Smooth muscle cell of the brain vasculature (primary cell): Measurements from ENCODE around the gene CTCFL.
"Not testable (repeated sequence)": the region's sequence is repeated elsewhere in the genome, so short reads cannot be mapped to it uniquely, and the experiment has no call there.

Source experiments
- DNase-seq: peaks from one replicate; pipeline ENCODE4 v3.0.0-alpha.2; 2012; ENCODE audit warnings: low read depth, low spot score

CTCFL gene

GRCh38 chr20:57480444-57481160, 44.3 kb downstream of the CTCFL start:
- DNase-seq: no peak

- DNase-seq: no peak
These were observed 45.7 kb downstream of the CTCFL start for GRCh38 chr20:57479196-57479595.

DNA sequence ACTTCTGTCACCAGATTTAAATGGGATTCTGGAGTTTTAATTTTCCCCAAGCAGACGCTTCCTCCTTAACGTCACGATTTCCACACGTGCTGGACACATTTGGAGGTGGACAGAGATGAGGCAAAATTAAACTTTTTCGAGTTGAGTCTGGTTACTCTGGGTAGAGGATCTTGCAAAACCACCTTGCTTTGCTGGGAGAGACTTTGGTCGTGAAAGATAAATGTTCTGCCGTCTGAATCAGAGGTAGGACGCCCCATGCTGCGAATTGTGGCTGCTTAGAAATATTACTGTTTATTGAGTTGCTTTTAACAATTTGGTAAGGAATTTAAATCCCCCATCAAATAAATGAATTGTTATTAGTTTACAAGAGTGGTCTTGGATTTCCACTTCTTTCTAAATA, 46.8 kb downstream of the CTCFL start:
- no peak for DNase-seq

DNA sequence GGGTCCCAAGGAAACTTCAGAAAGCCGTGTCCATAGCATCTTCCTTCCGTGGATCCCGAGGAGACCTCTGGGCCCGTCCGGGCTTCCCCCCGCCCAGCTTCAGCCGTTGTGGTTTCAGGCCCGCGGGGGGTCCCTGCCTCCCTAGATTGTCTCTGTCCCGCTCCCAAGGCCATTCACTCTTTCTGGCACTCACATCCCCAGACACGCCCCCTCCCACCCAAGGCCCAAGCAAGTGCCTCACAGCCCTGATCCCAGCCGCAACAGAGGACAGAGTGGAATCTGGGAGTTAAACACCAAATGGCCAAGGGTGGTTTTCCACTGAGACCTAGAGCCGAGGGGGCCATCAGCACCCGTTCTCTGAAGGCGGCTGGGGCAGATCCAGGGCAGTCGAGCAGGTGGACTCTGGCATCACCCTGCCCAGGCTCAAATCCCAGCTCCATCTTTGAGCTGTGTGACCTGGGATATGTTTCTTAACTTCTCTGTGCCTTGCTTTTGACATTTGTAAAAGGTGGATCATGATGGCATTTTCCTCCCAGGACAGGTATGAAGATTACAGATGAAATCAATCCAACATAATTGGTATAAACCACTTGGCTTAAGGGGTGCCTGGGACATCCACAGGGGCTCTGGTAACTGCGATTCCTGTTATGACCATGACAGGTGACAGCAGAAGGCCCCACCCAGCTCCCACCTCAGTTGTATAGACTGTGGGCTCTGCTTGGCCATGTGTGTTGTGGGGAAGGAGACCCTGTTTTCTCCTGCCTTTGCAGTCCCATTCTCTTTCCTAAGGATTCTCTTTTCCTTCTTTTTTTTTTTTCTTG, 48.1 kb downstream of the CTCFL start:
- no peak for DNase-seq

DNA sequence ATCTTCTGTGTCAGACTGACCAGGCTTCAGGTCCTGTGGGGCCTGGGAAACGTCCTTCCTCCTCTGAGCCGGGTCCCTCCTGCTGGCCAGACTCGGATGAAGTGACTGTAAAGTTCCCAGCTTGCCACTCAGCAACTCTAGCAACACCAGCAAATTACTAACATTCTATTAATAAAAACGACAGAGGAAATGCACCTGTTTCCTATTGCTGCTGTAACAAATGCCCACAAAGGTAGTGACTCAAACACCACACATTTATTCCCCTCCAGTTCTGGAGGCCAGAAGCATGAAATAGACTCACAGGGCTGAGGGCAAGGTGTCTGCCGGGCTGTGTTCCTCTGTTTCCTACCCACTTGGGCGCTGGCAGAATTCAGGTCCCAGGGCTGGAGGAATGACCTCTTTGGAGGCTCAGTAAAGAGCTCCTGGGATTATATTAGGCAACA, 48.8 kb downstream of the CTCFL start:
- DNase-seq: no peak

DNA sequence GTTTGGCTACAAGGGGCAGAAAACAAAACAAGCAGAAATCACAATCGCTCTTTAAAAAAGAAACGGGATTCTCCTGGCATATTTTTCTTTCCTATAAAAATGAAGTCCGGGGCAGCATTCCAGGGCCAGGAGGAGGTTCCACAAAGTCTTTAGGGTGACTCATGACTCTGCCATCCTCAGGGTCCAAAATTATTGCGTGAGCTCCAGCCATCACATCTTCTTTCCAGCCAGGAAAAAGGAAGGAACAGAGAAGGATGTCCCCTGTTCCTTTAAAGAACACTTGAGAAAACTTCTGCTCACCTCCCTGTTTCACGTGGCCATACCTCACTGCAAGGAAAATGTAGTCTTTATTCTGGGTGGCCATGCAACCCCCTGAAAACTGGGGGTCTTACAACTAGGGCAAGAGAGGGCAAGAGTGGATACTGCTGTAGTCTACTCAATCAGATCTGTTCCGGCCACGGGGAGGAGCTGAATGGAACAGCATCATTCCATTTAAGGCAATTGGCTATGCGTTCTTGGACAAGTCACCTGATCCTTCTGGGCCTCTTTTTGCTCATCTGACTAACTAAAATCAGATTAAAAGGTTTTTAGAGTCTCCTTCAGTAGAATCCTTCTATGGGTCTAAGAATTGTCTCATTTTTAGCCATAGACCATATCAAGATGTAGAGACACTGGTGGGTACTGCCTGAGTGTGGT, 49.4 kb downstream of the CTCFL start:
- DNase-seq: no peak

- DNase-seq: no peak
These were observed 50.1 kb downstream of the CTCFL start for GRCh38 chr20:57474816-57475215.

DNA sequence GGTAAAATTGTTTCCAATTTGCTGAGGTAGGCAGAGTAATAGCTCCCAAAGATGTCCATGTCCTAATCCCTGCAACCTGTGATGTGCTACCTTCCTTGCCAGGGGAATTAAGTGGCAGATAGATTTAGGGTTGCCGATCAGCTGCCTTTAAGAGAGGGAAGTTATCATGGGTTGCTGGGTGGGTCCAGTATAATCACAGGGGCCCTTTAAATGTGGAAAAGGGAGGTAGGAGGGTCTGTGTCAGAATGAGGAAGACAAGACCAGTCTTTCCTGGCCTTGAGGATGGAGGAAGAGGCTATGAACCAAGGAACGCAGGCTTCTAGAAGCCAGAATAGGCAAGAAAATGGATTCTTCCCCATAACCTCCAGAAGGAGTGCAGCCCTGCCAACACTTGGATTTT, 50.7 kb downstream of the CTCFL start:
- DNase-seq: no peak

DNA sequence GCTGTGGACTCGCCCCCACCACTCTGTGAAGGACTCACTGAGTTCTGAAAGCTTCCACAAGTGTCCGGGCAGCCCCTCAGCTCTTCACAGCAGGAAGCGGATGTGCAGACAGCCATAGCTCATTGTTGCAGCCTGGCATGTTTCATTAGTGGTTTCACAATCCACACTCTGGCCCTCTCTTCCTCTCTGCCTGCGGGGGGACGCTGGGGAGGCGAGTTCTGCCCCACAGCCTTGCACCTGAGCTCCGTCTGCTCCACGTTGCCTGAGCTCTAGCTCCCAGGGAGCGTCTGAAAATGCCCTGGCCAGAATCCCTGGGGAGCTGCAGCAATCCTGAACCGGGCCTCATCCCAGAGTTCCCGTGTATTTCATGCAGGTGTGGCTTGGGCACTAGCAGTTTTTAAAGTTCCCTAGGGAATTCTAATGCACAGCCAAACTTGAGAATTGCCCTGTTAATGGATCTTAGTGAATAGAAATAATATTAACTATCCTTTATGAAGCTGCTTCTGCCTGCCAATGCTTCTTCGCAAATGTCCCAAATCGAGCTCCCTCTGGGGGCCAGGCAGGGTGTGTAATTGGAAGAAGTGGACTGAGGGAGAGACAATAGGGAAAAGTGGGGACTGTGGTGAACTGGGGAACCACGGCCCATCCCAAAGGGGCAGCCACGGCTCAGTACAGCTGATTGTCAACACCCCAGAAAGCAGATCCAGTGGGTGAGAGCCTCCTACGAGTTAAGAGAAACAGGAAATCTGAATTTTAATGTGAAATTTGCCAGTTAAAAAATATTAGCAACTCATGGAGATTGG, 51.5 kb downstream of the CTCFL start:
- DNase-seq: no peak

DNA sequence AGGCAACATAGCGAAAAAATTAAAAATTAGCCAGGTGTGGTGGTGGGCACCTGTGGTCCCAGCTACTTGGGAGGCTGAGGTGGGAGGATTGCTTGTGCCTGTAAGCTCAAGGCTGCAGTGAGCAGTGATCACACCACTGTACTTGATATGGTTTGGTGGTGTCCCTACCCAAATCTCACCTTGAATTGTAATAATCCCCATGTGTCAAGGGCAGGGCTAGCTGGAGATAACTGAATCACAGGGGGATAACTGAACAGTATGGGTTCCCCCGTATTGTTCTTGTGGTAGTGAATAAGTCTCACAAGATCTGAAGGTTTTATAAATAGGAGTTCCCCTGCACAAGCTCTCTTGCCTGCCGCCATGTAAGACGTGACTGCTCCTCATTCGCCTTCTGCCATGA, 52.5 kb downstream of the CTCFL start:
- DNase-seq: not testable (repeated sequence)

GRCh38 chr20:57471496-57472372, 53.2 kb downstream of the CTCFL start:
- no peak for DNase-seq

DNA sequence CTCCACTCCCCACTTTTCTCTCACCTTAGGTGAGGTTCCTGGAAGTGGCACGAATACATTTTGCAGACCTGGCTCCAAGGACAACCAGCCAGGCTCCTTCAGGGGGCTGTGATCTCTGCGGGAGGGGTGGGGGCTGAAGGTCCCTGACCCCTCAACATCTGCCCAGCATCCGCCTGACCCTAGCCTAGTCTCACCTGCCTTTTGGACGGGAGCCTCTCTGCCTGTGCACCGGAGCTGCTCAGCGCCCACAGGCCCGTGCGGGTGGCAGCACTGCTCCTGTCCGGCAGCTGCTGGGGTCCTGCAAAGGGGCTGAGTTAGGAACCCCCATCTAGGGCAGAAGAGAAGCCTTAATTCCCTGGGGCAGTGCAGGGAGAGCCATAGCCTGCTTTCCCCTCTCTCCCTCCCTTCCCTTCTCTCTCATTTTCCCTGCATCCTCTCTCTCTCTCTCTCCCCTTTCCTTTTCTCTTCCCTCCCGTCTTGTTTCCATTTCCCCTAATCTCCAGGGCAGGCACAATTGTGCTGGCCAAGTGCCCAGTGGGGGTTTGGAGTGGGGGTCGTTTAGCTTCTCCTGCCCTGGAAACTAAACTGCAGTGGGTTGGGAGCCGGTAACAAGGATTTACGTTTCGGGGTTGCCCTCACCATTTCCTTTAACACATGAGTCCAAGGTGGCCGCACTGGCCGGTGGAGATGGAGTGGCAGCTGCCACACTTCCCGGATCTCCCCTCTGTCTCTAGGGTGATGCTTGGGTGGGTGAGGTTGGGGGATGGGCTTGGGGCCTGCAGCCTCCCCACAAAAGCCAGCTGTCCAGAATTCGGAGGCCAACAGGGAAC, 54.1 kb downstream of the CTCFL start:
- DNase-seq: no peak

GRCh38 chr20:57470212-57470522, 54.8 kb downstream of the CTCFL start:
- no peak for DNase-seq

DNA sequence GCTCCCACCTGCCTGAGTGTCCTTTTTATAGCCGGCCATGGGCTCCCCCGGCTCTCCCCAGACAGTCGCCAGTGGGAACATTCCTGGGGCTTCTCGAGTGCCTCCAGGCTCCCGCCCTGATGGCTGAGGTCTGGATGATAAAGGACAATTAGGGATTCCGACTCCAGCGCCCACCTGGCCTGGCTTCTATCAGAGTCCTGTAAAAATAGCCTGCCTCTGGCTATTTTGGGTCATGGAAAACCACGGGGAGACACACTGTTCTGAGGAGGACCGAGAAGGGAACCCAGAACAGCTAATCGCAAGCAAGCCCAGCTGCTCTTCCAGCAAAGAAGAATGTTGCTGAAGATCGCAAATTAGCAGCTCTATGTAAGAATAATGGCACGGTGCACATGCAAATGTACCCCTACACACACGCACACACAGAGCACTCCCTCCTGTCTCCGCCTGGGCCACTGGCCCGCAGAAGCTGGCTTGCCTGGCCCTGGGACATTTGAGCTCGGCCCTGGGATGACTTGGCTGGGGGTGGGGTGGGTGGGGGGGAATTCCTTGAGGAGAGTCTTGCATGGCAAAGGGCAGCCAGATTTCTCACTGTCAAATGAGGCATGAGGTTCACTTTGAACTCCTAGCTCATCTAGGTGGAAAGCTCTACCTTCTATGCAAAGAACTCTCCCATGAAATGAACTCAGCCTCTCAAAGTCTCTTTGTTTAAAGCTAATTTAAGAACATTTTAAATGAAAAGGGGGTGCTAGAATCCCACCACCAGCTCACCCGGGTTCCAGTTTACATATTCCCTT, 55.3 kb downstream of the CTCFL start:
- DNase-seq: no peak

GRCh38 chr20:57468523-57469417, 56.2 kb downstream of the CTCFL start:
- no peak for DNase-seq

DNA sequence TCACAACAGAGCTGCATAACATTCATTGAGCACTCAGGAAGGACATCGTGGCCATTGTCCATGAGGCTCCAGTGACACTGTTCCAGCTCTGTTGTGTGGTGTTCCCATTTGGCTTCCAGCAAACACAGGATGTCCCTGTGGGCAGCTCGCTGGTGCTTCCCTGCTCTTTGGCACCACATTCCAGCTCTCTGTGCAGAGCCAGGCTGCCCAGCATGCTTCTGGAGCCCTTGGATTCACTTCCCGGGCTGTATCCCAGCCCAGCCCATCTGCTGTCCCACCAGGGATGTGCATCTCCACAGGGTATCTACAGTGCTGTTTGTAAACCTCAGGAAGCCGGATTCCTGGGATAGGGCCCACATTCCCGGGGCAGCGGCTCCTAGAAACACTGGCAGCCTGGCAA, 57.2 kb downstream of the CTCFL start:
- no peak for DNase-seq

DNA sequence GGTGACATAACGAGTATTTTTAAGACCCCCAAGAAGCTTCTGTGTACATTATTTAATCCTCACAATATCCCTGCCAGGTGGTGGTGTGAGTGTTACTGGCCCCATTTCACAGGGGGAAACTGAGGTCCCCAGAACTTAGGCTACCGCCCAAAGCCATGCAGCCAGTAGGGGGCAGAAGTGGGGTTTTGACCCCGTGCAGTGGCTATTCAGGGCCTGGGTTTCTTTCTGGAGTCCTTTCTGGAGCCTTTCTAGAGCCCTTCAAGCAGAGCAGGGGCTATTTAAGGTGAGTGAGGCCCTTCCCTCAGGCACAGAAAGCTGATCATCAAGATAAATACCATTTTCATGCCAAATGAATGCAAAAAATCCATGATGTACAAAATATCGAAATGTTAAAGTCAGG, 59.0 kb downstream of the CTCFL start:
- no peak for DNase-seq

DNA sequence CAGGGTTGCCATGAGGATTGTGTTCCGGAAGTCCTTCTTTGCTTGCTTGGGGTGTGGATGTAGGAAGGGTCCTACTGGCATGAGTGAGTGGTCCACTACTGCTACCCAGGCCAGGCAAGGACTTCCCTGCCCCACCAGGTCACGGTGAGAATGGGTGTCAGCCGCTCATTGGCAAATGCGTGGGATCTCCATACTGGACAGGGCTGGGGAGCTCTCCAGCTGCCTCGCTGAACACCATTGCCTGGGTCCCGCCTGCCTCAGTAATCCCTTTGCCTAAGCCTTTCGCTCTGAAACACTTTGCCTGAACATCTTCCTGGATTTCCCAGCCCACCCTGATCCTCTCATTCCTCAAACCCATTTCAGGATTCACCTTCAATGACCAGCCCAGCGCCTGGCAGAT, 59.5 kb downstream of the CTCFL start:
- no peak for DNase-seq
